Stomach smooth muscle (tissue), 2 donors: Measurements from ENCODE around the gene PLLP.

ENCODE experiments used
- H3K27ac ChIP-seq: one replicate; pipeline ENCODE4 v1.7.0; 2013; ENCODE audit warnings: mild to moderate bottlenecking, low read length, inconsistent platforms
- H3K27me3 ChIP-seq, 2 donors: one replicate each; pipeline ENCODE4 v1.7.0; 2013; ENCODE audit warnings: low read length in 2 of 2; ENCODE audit not compliant: insufficient read depth in 2 of 2, control insufficient read depth in 1 of 2
- H3K36me3 ChIP-seq, 2 donors: one replicate each; pipeline ENCODE4 v1.7.0; 2013; ENCODE audit warnings: low read length in 2 of 2; ENCODE audit not compliant: control insufficient read depth in 2 of 2, insufficient read depth in 2 of 2
- H3K4me1 ChIP-seq: one replicate; pipeline ENCODE4 v1.7.0; 2013; ENCODE audit warnings: low read length; ENCODE audit not compliant: control insufficient read depth, insufficient read depth
- H3K4me3 ChIP-seq, 2 donors: one replicate each; pipeline ENCODE4 v1.7.0; 2013; ENCODE audit warnings: low read length in 2 of 2
- H3K9ac ChIP-seq, 2 donors: one replicate each; pipeline ENCODE4 v1.7.0; 2013; ENCODE audit warnings: low read length in 2 of 2, mild to moderate bottlenecking in 1 of 2
- H3K9me3 ChIP-seq, 2 donors: one replicate each; pipeline ENCODE4 v1.7.0; 2013; ENCODE audit warnings: low read length in 2 of 2; ENCODE audit not compliant: control insufficient read depth in 2 of 2
- donor health status: healthy.
- donor health status: Pancreatic carcinoma.

Gene PLLP, protein sequence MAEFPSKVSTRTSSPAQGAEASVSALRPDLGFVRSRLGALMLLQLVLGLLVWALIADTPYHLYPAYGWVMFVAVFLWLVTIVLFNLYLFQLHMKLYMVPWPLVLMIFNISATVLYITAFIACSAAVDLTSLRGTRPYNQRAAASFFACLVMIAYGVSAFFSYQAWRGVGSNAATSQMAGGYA

DNA sequence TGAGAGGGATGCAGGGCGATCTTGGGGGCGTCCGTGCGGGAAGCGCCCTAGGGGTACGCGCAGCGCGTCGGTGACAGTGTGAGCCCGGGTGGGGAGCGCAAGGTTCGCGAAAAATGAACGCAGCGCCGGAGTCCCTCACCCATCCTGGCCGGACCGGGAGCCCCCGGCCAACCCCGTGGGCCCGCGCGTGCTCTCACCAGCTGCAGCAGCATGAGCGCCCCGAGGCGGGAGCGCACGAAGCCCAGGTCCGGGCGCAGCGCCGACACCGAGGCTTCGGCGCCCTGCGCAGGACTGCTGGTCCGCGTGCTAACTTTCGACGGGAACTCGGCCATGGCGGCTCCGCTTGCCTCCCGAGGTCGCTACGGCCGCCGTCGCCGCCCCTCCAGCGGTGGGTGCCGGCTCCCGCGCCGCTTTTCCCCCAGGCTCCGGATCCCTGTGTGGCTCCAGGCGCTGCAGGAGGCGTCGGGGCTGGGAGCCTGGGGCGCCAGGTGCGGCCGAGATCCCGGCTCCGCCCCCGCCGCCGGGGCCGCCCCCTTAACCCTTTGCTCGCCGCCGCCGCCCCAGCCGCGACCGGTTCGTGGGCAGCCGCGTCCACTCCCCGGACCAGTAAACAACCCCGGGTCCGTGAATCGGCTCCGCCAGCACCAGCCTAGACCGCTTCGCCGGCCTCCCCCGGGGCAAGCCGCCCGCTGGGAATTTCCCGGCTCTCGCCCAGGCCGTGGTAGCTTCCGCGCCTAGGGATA, at the start of gene PLLP:
TSS of gene PLLP (minus strand) at position 464 of the 743 bp plus-strand sequence. CDS start at position 332, 132 bp downstream.
- Histone ChIP-seq H3K27ac (no peak within 1 kb of the TSS), H3K36me3 (no peaks in the 10 kb centered on the region), H3K9me3 (no peaks in the 10 kb centered on the region), H3K27me3 (peaks cover 16 to 30% of the 10 kb centered on the region in 2 donors), H3K4me1 (peaks cover 13% of the 10 kb centered on the region), H3K9ac (no peak within 1 kb of the TSS), H3K4me3 (peak within 1 kb of the TSS; percentile 40 to 71)

DNA sequence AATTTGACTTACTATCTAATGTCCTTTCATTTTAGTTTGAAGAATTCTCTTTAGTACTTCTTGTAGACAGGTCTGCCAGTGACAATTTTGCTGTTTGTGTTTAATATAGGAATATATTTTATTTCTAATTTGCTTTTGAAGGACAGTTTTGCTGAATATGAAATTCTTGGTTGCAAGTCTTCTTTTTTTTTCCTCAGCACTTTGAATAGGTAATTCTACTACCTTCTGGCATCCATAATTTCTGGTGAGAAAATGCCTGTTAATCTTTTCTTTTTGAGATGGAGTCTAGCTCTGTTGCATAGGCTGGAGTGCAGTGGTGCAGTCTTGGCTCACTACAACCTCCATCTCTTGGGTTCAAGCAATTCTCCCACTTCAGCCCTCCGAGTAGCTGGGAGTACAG, 48.9 kb upstream of the PLLP start:
- Histone ChIP-seq H3K27me3 (no peaks in the 10 kb centered on the region), H3K4me1 (no peaks in the 10 kb centered on the region), H3K9ac (no peak overlapping the region), H3K4me3 (no peak overlapping the region), H3K36me3 (no peaks in the 10 kb centered on the region), H3K9me3 (no peaks in the 10 kb centered on the region), H3K27ac (no peak overlapping the region)

DNA sequence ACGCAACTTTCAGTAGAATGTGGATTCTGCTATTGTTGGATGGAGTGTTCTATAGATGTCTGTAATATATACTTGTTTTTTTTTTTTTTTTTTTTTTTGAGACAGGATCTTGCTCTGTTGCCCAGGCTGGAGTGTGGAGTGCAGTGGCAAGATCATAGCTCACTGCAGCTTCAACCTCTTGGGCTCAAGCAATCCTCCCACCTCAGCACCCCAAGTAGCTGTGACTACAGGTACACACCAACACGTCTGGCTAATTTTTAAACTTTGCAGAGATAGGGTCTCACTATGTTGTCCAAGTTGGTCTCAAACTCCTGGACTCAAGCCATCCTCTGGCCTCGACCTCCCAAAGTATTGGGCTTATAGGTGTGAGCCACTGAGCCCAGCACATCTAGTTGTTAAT, 46.9 kb upstream of the PLLP start:
- H3K9me3 ChIP-seq: peaks cover 0 to 2% of the 10 kb centered on the region in 2 donors
- H3K27ac ChIP-seq: no peak overlapping the region
- no peak overlapping the region for H3K4me3 ChIP-seq
- no peaks in the 10 kb centered on the region for H3K27me3 ChIP-seq
- no peaks in the 10 kb centered on the region for H3K36me3 ChIP-seq
- no peaks in the 10 kb centered on the region for H3K4me1 ChIP-seq
- H3K9ac ChIP-seq: no peak overlapping the region

DNA sequence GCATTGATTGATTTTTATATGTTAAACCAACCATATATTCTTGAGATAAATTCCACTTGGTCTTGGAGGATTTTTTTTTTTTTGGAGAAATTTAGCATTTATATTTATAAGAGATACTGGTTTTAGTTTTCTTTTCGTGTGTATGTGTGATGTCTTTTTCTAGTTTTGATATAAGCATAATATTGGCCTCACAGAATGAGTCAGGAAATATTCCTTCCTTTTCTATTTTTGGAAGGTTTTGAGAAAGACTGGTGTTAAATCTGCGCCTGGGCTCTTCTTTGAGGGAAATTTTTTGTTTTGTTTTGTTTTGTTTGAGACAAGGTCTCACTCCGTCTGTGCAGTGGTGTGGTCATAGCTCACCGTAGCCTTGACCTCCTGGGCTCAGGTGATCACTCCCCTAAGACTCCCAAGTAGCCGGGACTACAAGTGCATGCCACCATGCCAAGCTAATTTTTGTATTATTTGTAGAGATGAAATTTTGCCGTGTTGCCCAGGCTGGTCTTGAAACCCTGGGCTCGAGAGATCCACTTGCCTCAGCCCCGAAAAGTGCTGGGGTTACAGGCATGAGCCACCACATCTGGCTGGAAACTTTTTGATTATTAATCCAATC, 45.4 kb upstream of the PLLP start:
- H3K27ac ChIP-seq: no peak overlapping the region
- no peaks in the 10 kb centered on the region for H3K27me3 ChIP-seq
- H3K36me3 ChIP-seq: no peaks in the 10 kb centered on the region
- H3K9ac ChIP-seq: no peak overlapping the region
- H3K4me1 ChIP-seq: no peaks in the 10 kb centered on the region
- no peak overlapping the region for H3K4me3 ChIP-seq
- peaks cover 0 to 3% of the 10 kb centered on the region in 2 donors for H3K9me3 ChIP-seq

DNA sequence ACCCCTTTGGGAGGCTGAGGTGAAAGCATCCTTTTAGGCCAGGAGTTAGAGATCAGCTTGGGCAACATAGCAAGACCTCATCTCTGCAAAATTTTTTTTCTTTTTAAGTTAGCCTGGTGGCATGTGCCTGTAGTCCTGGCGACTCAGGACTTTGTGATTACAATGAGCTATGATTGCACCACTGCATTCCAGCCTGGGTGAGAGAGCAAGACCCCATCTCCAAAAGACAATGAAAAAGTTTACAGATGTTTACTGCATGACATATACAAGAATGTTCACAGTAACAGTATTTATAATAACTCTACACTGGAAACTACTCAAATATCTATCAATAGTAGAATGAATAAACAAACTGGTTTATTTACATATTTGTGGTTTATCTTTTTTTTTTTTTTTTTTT, 41.0 kb upstream of the PLLP start:
- H3K4me1 ChIP-seq: no peaks in the 10 kb centered on the region
- H3K9me3 ChIP-seq: peaks cover 3% of the 10 kb centered on the region in 2 donors
- no peak overlapping the region for H3K27ac ChIP-seq
- H3K4me3 ChIP-seq: no peak overlapping the region
- H3K9ac ChIP-seq: no peak overlapping the region
- H3K36me3 ChIP-seq: no peaks in the 10 kb centered on the region
- H3K27me3 ChIP-seq: no peaks in the 10 kb centered on the region

DNA sequence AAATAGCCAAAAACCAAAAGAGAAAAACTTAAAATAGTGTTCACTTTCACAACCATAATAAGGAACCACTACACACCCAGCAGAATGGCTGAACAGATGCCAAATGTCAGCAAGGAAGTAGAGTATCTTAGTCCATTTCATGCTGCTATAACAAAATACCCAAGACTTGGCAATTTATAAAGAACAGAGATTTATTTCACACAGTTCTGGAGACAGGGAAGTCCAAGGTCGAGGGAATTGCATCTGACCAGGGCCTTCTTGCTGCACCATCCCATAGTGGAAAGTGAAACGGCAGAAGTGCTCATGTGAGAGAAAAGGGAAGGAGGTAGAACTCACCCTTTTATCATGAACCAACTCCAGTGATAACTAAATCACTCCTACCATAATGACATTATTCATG, 40.3 kb upstream of the PLLP start:
- Histone ChIP-seq H3K27ac (no peak overlapping the region), H3K36me3 (no peaks in the 10 kb centered on the region), H3K9me3 (peaks cover 3% of the 10 kb centered on the region in 2 donors)

DNA sequence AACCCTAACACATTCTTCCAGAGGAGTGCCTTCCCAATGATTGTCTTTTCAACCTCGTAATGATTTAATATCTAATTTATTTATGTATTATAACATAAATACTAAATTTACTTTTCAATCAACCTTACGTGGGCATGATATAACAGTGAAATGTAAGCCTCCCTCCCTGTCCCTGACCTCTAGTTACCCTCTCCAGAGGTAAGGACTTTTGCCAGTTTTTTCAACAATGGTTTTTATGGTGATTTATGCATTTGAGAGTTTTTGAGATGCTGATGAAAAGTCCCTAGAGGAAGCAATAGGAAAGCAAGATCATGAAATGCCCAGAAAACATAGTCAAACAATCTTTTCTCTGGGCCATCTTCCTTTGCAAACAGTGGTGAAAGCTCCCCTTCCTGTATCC, 35.2 kb upstream of the PLLP start:
- H3K9ac ChIP-seq: no peak overlapping the region
- peaks cover 0 to 4% of the 10 kb centered on the region in 2 donors for H3K27me3 ChIP-seq
- no peaks in the 10 kb centered on the region for H3K36me3 ChIP-seq
- H3K27ac ChIP-seq: no peak overlapping the region
- peaks cover 0 to 1% of the 10 kb centered on the region in 2 donors for H3K9me3 ChIP-seq
- peaks cover 6% of the 10 kb centered on the region for H3K4me1 ChIP-seq
- no peak overlapping the region for H3K4me3 ChIP-seq

More for the DNA sequence above, 40.3 kb upstream of the PLLP start:
- Histone ChIP-seq H3K4me1 (no peaks in the 10 kb centered on the region), H3K9ac (no peak overlapping the region), H3K27me3 (no peaks in the 10 kb centered on the region), H3K4me3 (no peak overlapping the region)

DNA sequence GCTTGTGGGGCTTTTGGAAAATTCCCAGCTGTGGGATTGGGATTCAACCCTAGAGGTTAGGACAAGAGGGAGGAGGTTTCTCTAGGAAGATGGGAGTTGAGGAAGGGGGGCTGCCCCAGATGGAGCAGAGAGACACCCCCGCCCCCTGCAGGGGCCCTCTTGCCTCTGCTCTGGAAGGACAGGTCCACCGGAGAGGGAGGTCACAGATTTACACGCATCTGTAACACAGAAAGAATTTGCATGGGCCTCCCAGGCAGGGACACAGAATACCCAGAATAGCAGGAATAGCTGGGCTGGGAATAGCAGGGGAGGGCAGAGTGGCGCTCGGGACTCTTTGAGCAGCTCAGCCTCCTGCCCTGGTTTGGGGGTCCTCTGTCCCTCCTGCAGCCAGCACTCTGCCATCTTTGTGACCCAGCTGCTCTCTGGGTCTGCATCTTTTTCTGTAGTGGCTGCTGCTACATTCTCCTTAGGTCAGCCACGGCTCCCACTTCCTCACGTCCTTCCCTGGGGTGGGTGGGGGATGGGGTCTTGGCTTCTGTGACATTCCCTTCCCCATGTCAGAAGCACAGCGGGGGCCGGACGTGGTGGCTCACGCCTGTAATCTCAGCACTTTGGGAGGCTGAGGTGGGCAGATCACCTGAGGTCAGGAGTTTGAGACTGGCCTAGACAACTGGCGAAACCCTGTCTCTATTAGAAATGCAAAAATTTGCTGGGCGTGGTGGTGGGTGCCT, 33.9 kb upstream of the PLLP start:
- Histone ChIP-seq H3K36me3 (no peaks in the 10 kb centered on the region), H3K4me1 (peaks cover 6% of the 10 kb centered on the region), H3K4me3 (no peak overlapping the region), H3K27me3 (peaks cover 0 to 4% of the 10 kb centered on the region in 2 donors), H3K27ac (no peak overlapping the region), H3K9me3 (no peaks in the 10 kb centered on the region), H3K9ac (no peak overlapping the region)

DNA sequence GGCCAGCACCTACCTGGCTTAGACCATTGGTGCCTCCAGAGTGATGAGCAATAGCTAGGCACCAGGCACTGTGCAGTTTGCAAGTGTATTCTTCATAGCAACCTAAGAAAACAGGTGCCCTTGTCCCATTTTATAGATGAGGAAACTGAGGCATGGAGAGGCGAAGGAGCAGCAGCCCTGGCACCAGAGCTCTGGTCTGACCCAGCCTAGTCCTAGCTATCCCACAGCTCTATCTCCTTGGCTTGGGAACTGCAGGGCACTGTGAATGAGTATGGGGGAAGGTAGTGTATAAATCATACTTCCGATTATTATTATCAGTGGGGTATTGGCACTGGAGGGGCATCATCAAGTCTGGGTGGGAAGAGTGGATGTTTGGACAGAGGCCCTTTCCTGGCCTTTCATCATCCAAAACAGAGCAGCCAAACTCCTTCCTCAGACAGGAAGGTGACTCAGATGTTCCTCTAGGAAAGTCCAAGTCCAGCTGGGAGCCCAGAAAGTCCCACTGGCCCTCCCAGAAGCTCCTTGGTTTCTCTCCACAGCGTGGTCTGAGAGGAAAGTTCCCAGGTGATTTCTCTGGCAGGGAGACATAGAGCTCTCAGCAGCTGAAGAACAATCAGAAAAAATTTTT, 32.0 kb upstream of the PLLP start:
- Histone ChIP-seq H3K9me3 (no peaks in the 10 kb centered on the region), H3K4me3 (no peak overlapping the region), H3K9ac (no peak overlapping the region), H3K27ac (peak overlapping the region; percentile 18), H3K4me1 (peaks cover 6% of the 10 kb centered on the region), H3K36me3 (no peaks in the 10 kb centered on the region), H3K27me3 (peaks cover 4% of the 10 kb centered on the region in 2 donors)

DNA sequence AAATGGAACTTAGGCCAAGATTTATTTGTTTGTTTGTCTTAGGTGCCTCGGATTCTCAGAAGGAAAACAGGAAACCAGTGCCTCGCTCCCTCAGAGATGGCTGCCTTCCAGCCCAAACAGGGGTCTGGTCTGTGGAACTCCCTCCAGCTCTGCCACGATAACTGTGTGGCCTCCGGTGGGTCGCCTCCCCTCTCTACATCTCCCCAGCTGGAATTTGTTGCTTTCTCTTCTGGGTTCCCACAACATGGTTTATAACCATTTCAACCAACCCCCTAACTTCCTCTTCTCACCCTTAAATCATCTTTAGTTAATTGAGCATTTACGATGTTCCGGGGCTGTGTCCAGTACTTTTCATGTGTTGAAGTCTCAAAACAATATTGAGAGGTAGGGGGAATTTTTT, 30.9 kb upstream of the PLLP start:
- H3K9me3 ChIP-seq: no peaks in the 10 kb centered on the region
- H3K9ac ChIP-seq: no peak overlapping the region
- H3K4me1 ChIP-seq: peaks cover 6% of the 10 kb centered on the region
- H3K27ac ChIP-seq: no peak overlapping the region
- H3K36me3 ChIP-seq: no peaks in the 10 kb centered on the region
- H3K27me3 ChIP-seq: peaks cover 4% of the 10 kb centered on the region in 2 donors
- no peak overlapping the region for H3K4me3 ChIP-seq
